Testis (tissue), 2 donors: ENCODE data around the gene IST1.

ENCODE experiments used
- POLR2A ChIP-seq: fragments of 450-650 bp; IDR thresholded peaks from one replicate; pipeline ENCODE4 v1.6.1; 2017; ENCODE audit warnings: antibody characterized with exemption, mild to moderate bottlenecking, moderate library complexity
- TF ChIP-seq, protein P1 (sequence below), 3 experiments: fragments of 450-650 bp in 2 of 3; fragments of 200-600 bp in 1 of 3; sonication (generic) in 1 of 3; IDR thresholded peaks; one replicate each; pipeline ENCODE4 v1.5.1; 2016 to 2019; ENCODE audit warnings: antibody characterized with exemption in 3 of 3, mild to moderate bottlenecking in 2 of 3, moderate library complexity in 1 of 3

DNA sequence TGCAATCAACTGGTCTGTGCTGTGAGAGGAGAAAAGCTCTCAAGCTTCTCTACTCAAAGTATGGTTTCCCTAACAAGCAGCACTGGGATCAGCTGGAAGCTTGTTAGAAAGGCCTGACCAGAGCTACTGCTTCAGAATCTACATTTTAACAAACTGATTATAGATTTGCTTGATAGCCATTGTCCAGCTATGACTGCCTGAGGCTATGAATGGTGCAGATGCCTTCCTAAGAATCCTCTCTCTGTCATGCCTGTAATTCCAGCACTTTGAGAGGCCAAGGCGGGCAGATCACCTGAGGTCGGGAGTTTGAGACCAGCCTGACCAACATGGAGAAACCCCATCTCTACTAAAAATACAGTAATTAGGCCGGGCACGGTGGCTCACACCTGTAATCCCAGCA, 76.2 kb downstream of the IST1 start:
- no peak for TF ChIP-seq POLR2A
- TF ChIP-seq, protein P1, sequence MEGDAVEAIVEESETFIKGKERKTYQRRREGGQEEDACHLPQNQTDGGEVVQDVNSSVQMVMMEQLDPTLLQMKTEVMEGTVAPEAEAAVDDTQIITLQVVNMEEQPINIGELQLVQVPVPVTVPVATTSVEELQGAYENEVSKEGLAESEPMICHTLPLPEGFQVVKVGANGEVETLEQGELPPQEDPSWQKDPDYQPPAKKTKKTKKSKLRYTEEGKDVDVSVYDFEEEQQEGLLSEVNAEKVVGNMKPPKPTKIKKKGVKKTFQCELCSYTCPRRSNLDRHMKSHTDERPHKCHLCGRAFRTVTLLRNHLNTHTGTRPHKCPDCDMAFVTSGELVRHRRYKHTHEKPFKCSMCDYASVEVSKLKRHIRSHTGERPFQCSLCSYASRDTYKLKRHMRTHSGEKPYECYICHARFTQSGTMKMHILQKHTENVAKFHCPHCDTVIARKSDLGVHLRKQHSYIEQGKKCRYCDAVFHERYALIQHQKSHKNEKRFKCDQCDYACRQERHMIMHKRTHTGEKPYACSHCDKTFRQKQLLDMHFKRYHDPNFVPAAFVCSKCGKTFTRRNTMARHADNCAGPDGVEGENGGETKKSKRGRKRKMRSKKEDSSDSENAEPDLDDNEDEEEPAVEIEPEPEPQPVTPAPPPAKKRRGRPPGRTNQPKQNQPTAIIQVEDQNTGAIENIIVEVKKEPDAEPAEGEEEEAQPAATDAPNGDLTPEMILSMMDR (IDR thresholded peaks at IDR 0.05): no peak
